ENCODE measurements around the gene LENG8. TPM values are rescaled to one million over a fixed set of nuclear protein-coding genes. Genes with fewer than 3 reads are reported as not detected.

The LENG8 gene
- total and polyA plus RNA-seq, 2 of the 13 experiments (the other 11 are each of a cell fraction or from before 2014, with no cell fraction given) = 14.3 to 41.9 TPM

GRCh38 chr19:54420383-54421168 is 28.4 kb upstream of the LENG8 start:
- FAIRE-seq (peak; percentile 90), ATAC-seq (peak; percentile 83), DNase-seq (ENCODE audit: low spot score) (peak; percentile 97)
- POLR2A ChIA-PET = interaction anchor here (0.6 to 4.4 kb wide), 17 partner anchors 10 to 283 kb away, joined by 3 to 55 read pairs (median 4); partner anchors contain the start of genes CNOT3, LAIR1, LENG8 and LENG9
- CTCF ChIA-PET (ENCODE audit: low intra/inter-chr PET ratio, low total read pairs) = no interaction called here
- Histone ChIP-seq H3K27ac (ENCODE audit: extremely low read length, insufficient read depth, low read length) (peak overlapping the region; percentile 73), H3K9me3 (ENCODE audit: low read length) (no peaks in the 10 kb centered on the region), H3K79me2 (ENCODE audit: insufficient read depth, low read length) (no peaks in the 10 kb centered on the region), H3K4me1 (ENCODE audit: insufficient read depth, low read length) (peaks cover 63% of the 10 kb centered on the region), H4K20me1 (ENCODE audit: insufficient read depth, low read length) (no peaks in the 10 kb centered on the region), H2AFZ (ENCODE audit: low read length) (no peak overlapping the region), H3K36me3 (replicated peaks in 1 of 2; ENCODE audit: control insufficient read depth in 1 of 2, insufficient read depth in 2 of 2, low read length in 2 of 2) (no peaks in the 10 kb centered on the region), H3K4me3 (replicated peaks in 1 of 3; ENCODE audit: insufficient read depth in 1 of 3, low read depth in 2 of 3, low read length in 3 of 3) (peak overlapping the region; percentile 35 to 64 (median 43); a peak in 3 of 6 replicates), H3K27me3 (ENCODE audit: control insufficient read depth in 1 of 2, insufficient read depth in 2 of 2, low read length in 2 of 2) (no peaks in the 10 kb centered on the region), H3K4me2 (ENCODE audit: low read depth, low read length) (peak overlapping the region; percentile 90), H3K9ac (ENCODE audit: insufficient read depth, low read depth, low read length) (peak overlapping the region; percentile 79)
- in situ Hi-C loops (cut with HindIII; ENCODE audit: extremely low pct_ligation_motif_present, low pct_unique_long_range_greater_than_20kb) (no loop called here), intact Hi-C loops (cut with micrococcal nuclease; ENCODE audit: unreplicated experiment) (no loop called here)
- BruUV-seq (replicated peaks) = TSS peak; percentile 62
- WGBS (ENCODE audit: low lambda C conversion rate) = 13% methylated on average over 9 of the region's 37 CpGs
- TF ChIP-seq, protein P1, sequence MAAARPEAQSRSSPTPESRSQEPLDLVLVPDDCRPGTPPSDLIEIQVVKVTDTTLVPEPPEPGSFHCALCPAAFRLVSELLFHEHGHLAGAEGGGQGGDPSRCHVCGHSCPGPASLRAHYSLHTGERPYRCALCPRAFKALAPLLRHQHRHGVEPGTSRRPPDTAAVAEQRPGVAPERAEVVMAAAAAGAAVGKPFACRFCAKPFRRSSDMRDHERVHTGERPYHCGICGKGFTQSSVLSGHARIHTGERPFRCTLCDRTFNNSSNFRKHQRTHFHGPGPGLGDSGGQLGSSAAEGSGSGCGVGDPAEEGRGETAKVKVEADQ (CRISPR knock-in tag; IDR thresholded peaks at IDR 0.05; ENCODE audit: borderline replicate concordance) = no peak
- TF ChIP-seq FOXA3 (CRISPR knock-in tag; IDR thresholded peaks at IDR 0.05) (no peak), ZNF317 (CRISPR knock-in tag; IDR thresholded peaks at IDR 0.05) (peak; percentile 32; the same call in 1 of the 2 replicates), MAFF (IDR thresholded peaks at IDR 0.05; ENCODE audit: low read depth, low read length) (no peak), SMARCE1 (IDR thresholded peaks at IDR 0.05; ENCODE audit: borderline replicate concordance) (no peak), STAG1 (CRISPR knock-in tag; IDR thresholded peaks at IDR 0.05) (no peak), ZSCAN30 (CRISPR knock-in tag; IDR thresholded peaks at IDR 0.05) (no peak), ZNF331 (CRISPR knock-in tag; IDR thresholded peaks at IDR 0.05) (no peak; the same call in 1 of the 2 replicates), HOXA3 (CRISPR knock-in tag; IDR thresholded peaks at IDR 0.05) (0 out of 2 replicates have a peak, but pooled peaks have one; percentile 6), ATRX (CRISPR knock-in tag; IDR thresholded peaks at IDR 0.05; ENCODE audit: borderline replicate concordance) (no peak), TBL1XR1 (IDR thresholded peaks at IDR 0.05; ENCODE audit: borderline replicate concordance, low read length, partially characterized antibody) (no peak), NR0B2 (CRISPR knock-in tag; IDR thresholded peaks at IDR 0.05) (no peak), PRMT3 (CRISPR knock-in tag; IDR thresholded peaks at IDR 0.05; ENCODE audit: borderline replicate concordance, low read depth) (no peak)
- TF ChIP-seq, protein P2, sequence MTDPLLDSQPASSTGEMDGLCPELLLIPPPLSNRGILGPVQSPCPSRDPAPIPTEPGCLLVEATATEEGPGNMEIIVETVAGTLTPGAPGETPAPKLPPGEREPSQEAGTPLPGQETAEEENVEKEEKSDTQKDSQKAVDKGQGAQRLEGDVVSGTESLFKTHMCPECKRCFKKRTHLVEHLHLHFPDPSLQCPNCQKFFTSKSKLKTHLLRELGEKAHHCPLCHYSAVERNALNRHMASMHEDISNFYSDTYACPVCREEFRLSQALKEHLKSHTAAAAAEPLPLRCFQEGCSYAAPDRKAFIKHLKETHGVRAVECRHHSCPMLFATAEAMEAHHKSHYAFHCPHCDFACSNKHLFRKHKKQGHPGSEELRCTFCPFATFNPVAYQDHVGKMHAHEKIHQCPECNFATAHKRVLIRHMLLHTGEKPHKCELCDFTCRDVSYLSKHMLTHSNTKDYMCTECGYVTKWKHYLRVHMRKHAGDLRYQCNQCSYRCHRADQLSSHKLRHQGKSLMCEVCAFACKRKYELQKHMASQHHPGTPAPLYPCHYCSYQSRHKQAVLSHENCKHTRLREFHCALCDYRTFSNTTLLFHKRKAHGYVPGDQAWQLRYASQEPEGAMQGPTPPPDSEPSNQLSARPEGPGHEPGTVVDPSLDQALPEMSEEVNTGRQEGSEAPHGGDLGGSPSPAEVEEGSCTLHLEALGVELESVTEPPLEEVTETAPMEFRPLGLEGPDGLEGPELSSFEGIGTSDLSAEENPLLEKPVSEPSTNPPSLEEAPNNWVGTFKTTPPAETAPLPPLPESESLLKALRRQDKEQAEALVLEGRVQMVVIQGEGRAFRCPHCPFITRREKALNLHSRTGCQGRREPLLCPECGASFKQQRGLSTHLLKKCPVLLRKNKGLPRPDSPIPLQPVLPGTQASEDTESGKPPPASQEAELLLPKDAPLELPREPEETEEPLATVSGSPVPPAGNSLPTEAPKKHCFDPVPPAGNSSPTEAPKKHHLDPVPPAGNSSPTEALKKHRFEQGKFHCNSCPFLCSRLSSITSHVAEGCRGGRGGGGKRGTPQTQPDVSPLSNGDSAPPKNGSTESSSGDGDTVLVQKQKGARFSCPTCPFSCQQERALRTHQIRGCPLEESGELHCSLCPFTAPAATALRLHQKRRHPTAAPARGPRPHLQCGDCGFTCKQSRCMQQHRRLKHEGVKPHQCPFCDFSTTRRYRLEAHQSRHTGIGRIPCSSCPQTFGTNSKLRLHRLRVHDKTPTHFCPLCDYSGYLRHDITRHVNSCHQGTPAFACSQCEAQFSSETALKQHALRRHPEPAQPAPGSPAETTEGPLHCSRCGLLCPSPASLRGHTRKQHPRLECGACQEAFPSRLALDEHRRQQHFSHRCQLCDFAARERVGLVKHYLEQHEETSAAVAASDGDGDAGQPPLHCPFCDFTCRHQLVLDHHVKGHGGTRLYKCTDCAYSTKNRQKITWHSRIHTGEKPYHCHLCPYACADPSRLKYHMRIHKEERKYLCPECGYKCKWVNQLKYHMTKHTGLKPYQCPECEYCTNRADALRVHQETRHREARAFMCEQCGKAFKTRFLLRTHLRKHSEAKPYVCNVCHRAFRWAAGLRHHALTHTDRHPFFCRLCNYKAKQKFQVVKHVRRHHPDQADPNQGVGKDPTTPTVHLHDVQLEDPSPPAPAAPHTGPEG (CRISPR knock-in tag; IDR thresholded peaks at IDR 0.05) = no peak

All from HepG2 (cell line).